C4-2B (cell line): Measurements from ENCODE around the gene ESYT2.

ENCODE experiments used
- CTCF ChIP-seq: fragments of 450-650 bp; conservative IDR thresholded peaks from 2 replicates; pipeline ENCODE4 v1.5.1; 2017; ENCODE audit warnings: mild to moderate bottlenecking
- ZFX ChIP-seq: fragments of 450-650 bp; IDR thresholded peaks from 2 replicates; pipeline ENCODE4 v1.6.1; 2017

GRCh38 chr7:158802535-158803366, 26.6 kb downstream of the ESYT2 start:
- no peak for TF ChIP-seq CTCF
- no peak for TF ChIP-seq ZFX
